ENCODE measurements around the gene SHISA8. TPM values are rescaled to one million over a fixed set of nuclear protein-coding genes. Genes with fewer than 3 reads are reported as not detected.

Gene SHISA8
- total RNA-seq, 2 donors from 2014 or later, result 1.1 to 4.2 TPM

- ATAC-seq, result no peak
- Mint-ChIP-seq H3K27ac (peak overlapping the region; percentile 46 to 55), H3K9me3 (no peaks in the 10 kb centered on the region), H3K36me3 (no peaks in the 10 kb centered on the region)
- DNase-seq (ENCODE audit: low spot score in 2 of 2), result no peak
Observed at GRCh38 chr22:41909310-41910049, 5.4 kb downstream of the SHISA8 start.

GRCh38 chr22:41908411-41909309 lies 6.2 kb downstream of the SHISA8 start:
- Mint-ChIP-seq H3K36me3 (no peaks in the 10 kb centered on the region), H3K27ac (peak overlapping the region; percentile 46 to 55), H3K9me3 (no peaks in the 10 kb centered on the region)
- ATAC-seq (peak in 1 of 2 donors; percentile 25), DNase-seq (ENCODE audit: low spot score in 2 of 2) (no peak)

GRCh38 chr22:41907436-41908401 lies 7.2 kb downstream of the SHISA8 start:
- DNase-seq (ENCODE audit: low spot score in 2 of 2) (no peak), ATAC-seq (peak in 1 of 2 donors; percentile 53)
- peak overlapping the region; percentile 18 to 33 for H3K27ac Mint-ChIP-seq
- H3K36me3 Mint-ChIP-seq, result no peaks in the 10 kb centered on the region
- H3K9me3 Mint-ChIP-seq, result no peaks in the 10 kb centered on the region

GRCh38 chr22:41906822-41907221 lies 8.1 kb downstream of the SHISA8 start:
- H3K9me3 Mint-ChIP-seq, result no peaks in the 10 kb centered on the region
- H3K27ac Mint-ChIP-seq, result peak overlapping the region in 1 of 2 donors; percentile 18
- ATAC-seq (no peak), DNase-seq (ENCODE audit: low spot score in 2 of 2) (no peak)
- no peaks in the 10 kb centered on the region for H3K36me3 Mint-ChIP-seq

- ATAC-seq (no peak), DNase-seq (ENCODE audit: low spot score in 2 of 2) (no peak)
- peak overlapping the region; percentile 61 to 62 for H3K27ac Mint-ChIP-seq
- H3K36me3 Mint-ChIP-seq, result no peaks in the 10 kb centered on the region
- no peaks in the 10 kb centered on the region for H3K9me3 Mint-ChIP-seq
Observed at GRCh38 chr22:41905411-41906202, 9.3 kb downstream of the SHISA8 start.

GRCh38 chr22:41904450-41905410 lies 10.1 kb downstream of the SHISA8 start:
- Mint-ChIP-seq H3K9me3 (no peaks in the 10 kb centered on the region), H3K36me3 (no peaks in the 10 kb centered on the region), H3K27ac (peak overlapping the region; percentile 62 to 80)
- ATAC-seq, result no peak
- no peak for DNase-seq (ENCODE audit: low spot score in 2 of 2)

- ATAC-seq, result no peak
Observed at GRCh38 chr22:41902932-41903421, 11.9 kb downstream of the SHISA8 start.

GRCh38 chr22:41902016-41902415 lies 12.9 kb downstream of the SHISA8 start:
- DNase-seq (ENCODE audit: low spot score in 2 of 2) (no peak), ATAC-seq (no peak)
- peak overlapping the region; percentile 44 to 61 for H3K27ac Mint-ChIP-seq
- H3K36me3 Mint-ChIP-seq, result no peaks in the 10 kb centered on the region
- no peaks in the 10 kb centered on the region for H3K9me3 Mint-ChIP-seq

More at GRCh38 chr22:41902932-41903421, 11.9 kb downstream of the SHISA8 start:
- Mint-ChIP-seq H3K36me3 (no peaks in the 10 kb centered on the region), H3K27ac (peak overlapping the region in 1 of 2 donors; percentile 62), H3K9me3 (no peaks in the 10 kb centered on the region)
- no peak for DNase-seq (ENCODE audit: low spot score in 2 of 2)

- no peak for ATAC-seq
- H3K27ac Mint-ChIP-seq, result peak overlapping the region in 1 of 2 donors; percentile 27
- no peak for DNase-seq (ENCODE audit: low spot score in 2 of 2)
- H3K9me3 Mint-ChIP-seq, result no peaks in the 10 kb centered on the region
- H3K36me3 Mint-ChIP-seq, result no peaks in the 10 kb centered on the region
Observed at GRCh38 chr22:41900652-41901312, 14.1 kb downstream of the SHISA8 start.

- Mint-ChIP-seq H3K9me3 (no peaks in the 10 kb centered on the region), H3K27ac (peak overlapping the region in 1 of 2 donors; percentile 27), H3K36me3 (no peaks in the 10 kb centered on the region)
- no peak for DNase-seq (ENCODE audit: low spot score in 2 of 2)
- no peak for ATAC-seq
Observed at GRCh38 chr22:41899992-41900651, 14.8 kb downstream of the SHISA8 start.

GRCh38 chr22:41899110-41899509 lies 15.8 kb downstream of the SHISA8 start:
- H3K36me3 Mint-ChIP-seq, result no peaks in the 10 kb centered on the region
- no peak for ATAC-seq

GRCh38 chr22:41898645-41899044 lies 16.2 kb downstream of the SHISA8 start:
- DNase-seq (ENCODE audit: low spot score in 2 of 2), result no peak
- Mint-ChIP-seq H3K9me3 (no peaks in the 10 kb centered on the region), H3K36me3 (no peaks in the 10 kb centered on the region), H3K27ac (no peak overlapping the region)
- no peak for ATAC-seq

More at GRCh38 chr22:41899110-41899509, 15.8 kb downstream of the SHISA8 start:
- Mint-ChIP-seq H3K27ac (no peak overlapping the region), H3K9me3 (no peaks in the 10 kb centered on the region)
- DNase-seq (ENCODE audit: low spot score in 2 of 2), result no peak

GRCh38 chr22:41893591-41894375 lies 21.1 kb downstream of the SHISA8 start:
- H3K36me3 Mint-ChIP-seq, result peaks cover 6 to 18% of the 10 kb centered on the region in 2 donors
- no peak for ATAC-seq
- H3K27ac Mint-ChIP-seq, result peak overlapping the region in 1 of 2 donors; percentile 42

More at GRCh38 chr22:41893591-41894375, 21.1 kb downstream of the SHISA8 start:
- no peaks in the 10 kb centered on the region for H3K9me3 Mint-ChIP-seq
- no peak for DNase-seq (ENCODE audit: low spot score in 2 of 2)

All from activated naive CD4-positive, alpha-beta T cell treated with anti-CD3 and anti-CD28 coated beads, Interleukin-2, amount 50 U/mL, for 72 hours (primary cell).